OCI-LY7 (cell line): ENCODE results near the gene MYO16.

Experiments used
- CTCF ChIP-seq: fragments of 200-600 bp; sonication (generic); conservative IDR thresholded peaks from 2 replicates; pipeline ENCODE4 v1.5.1; 2014; ENCODE audit warnings: mild to moderate bottlenecking, antibody characterized with exemption, low read length, moderate library complexity, mixed read lengths
- EZH2phosphoT487 ChIP-seq: fragments of 200-600 bp; sonication (generic); IDR thresholded peaks from 2 replicates; pipeline ENCODE4 v1.6.1; 2018; ENCODE audit warnings: low read depth, borderline replicate concordance, mild to moderate bottlenecking, mixed run types, antibody characterized with exemption, low read length, moderate library complexity, mixed read lengths

- TF ChIP-seq CTCF (no peak), EZH2phosphoT487 (no peak)
Measured at GRCh38 chr13:108711386-108711785, 82.0 kb downstream of the MYO16 start.
